IMR-90 (cell line): ENCODE measurements around the gene LYPD4. TPM values are rescaled to one million over a fixed set of nuclear protein-coding genes. Genes with fewer than 3 reads are reported as not detected.

Experiments used
- ATAC-seq: fragments of 200-7000 bp; cut with Tn5 transposase; 2 replicates; pipeline ENCODE4 v1.9.1; 2020; ENCODE audit warnings: low read depth, mild to moderate bottlenecking, moderate library complexity
- BruUV-seq: library from RNA; stranded (reverse); fragments of 400-500 nt; replicated peaks from 2 replicates; lab custom pipeline; 2021; lab: Mats Ljungman, UMichigan
- CTCF ChIA-PET: fragments of 300-600 bp; formaldehyde crosslinking; extraction: SDS; loops from one replicate; lab custom pipeline; 2021; ENCODE audit warnings: antibody characterized with exemption; lab: Yijun Ruan, JAX
- POLR2A ChIA-PET: fragments of 300-600 bp; sonication (Branson Sonifier 250); formaldehyde crosslinking; loops from one replicate; lab custom pipeline; 2022; ENCODE audit warnings: antibody characterized with exemption; ENCODE audit not compliant: unreplicated experiment; lab: Charles Lee
- DNase-seq: peaks from one replicate; pipeline ENCODE4 v3.0.0; 2013
- H2AFZ ChIP-seq: replicated peaks from 2 replicates; pipeline ENCODE3; 2013; ENCODE audit warnings: low read length, mild to moderate bottlenecking; ENCODE audit not compliant: poor library complexity
- H2AK5ac ChIP-seq: 2 replicates; pipeline ENCODE4 v1.6.1; 2013; ENCODE audit warnings: low read depth, low read length, inconsistent platforms
- H2AK9ac ChIP-seq: replicated peaks from 2 replicates; pipeline ENCODE3; 2013; ENCODE audit warnings: mild to moderate bottlenecking, low read depth, low read length, moderate library complexity; ENCODE audit not compliant: poor library complexity
- H2BK120ac ChIP-seq: 2 replicates; pipeline ENCODE4 v1.6.1; 2013; ENCODE audit warnings: low read depth, low read length, inconsistent platforms
- H2BK15ac ChIP-seq: 3 replicates; pipeline ENCODE4 v1.6.1; 2013; ENCODE audit warnings: low read depth, low read length, inconsistent platforms
- H2BK20ac ChIP-seq: 2 replicates; pipeline ENCODE4 v1.6.1; 2013; ENCODE audit warnings: low read depth, mild to moderate bottlenecking, inconsistent platforms, low read length, moderate library complexity
- H2BK5ac ChIP-seq: 2 replicates; pipeline ENCODE4 v1.6.1; 2013; ENCODE audit warnings: mild to moderate bottlenecking, low read depth, low read length, inconsistent platforms; ENCODE audit not compliant: poor library complexity, severe bottlenecking
- H3K14ac ChIP-seq: replicated peaks from 2 replicates; pipeline ENCODE4 v1.6.1; 2013; ENCODE audit warnings: low read depth, low read length, inconsistent platforms
- H3K18ac ChIP-seq: 2 replicates; pipeline ENCODE4 v1.6.1; 2013; ENCODE audit warnings: low read depth, low read length, control low read depth
- H3K23ac ChIP-seq: 2 replicates; pipeline ENCODE4 v1.6.1; 2013; ENCODE audit warnings: low read depth, low read length, inconsistent platforms
- H3K27ac ChIP-seq: 2 replicates; pipeline ENCODE4 v1.5.1; 2013; ENCODE audit warnings: mild to moderate bottlenecking, control low read depth, low read length; ENCODE audit not compliant: insufficient read depth
- H3K27me3 ChIP-seq: 2 replicates; pipeline ENCODE4 v1.6.1; 2013; ENCODE audit warnings: low read length; ENCODE audit not compliant: control insufficient read depth, insufficient read depth
- H3K36me3 ChIP-seq: 2 replicates; pipeline ENCODE4 v1.6.1; 2013; ENCODE audit warnings: low read length, mixed read lengths; ENCODE audit not compliant: control insufficient read depth, insufficient read depth
- H3K4ac ChIP-seq: 2 replicates; pipeline ENCODE4 v1.6.1; 2013; ENCODE audit warnings: low read depth, low read length, inconsistent platforms
- H3K4me1 ChIP-seq: 2 replicates; pipeline ENCODE4 v1.6.1; 2013; ENCODE audit warnings: low read length, mixed read lengths; ENCODE audit not compliant: control insufficient read depth, insufficient read depth
- H3K4me2 ChIP-seq: 2 replicates; pipeline ENCODE4 v1.6.1; 2013; ENCODE audit warnings: low read depth, mild to moderate bottlenecking, control low read depth, low read length, moderate library complexity
- H3K4me3 ChIP-seq: 2 replicates; pipeline ENCODE4 v1.5.1; 2013; ENCODE audit warnings: low read depth, mild to moderate bottlenecking, control low read depth, low read length, moderate library complexity; ENCODE audit not compliant: insufficient read depth
- H3K56ac ChIP-seq: 2 replicates; pipeline ENCODE4 v1.6.1; 2013; ENCODE audit warnings: low read length, inconsistent platforms; ENCODE audit not compliant: insufficient read depth; ENCODE audit errors: extremely low read depth
- H3K79me1 ChIP-seq, 2 experiments: 2 replicates each; pipeline ENCODE4 v1.6.1; 2013; ENCODE audit warnings: low read length in 2 of 2, inconsistent platforms in 1 of 2, low read depth in 1 of 2
- H3K9ac ChIP-seq: 2 replicates; pipeline ENCODE4 v1.6.1; 2013; ENCODE audit warnings: low read depth, low read length, control low read depth
- H3K9me1 ChIP-seq: 2 replicates; pipeline ENCODE4 v1.6.1; 2013; ENCODE audit warnings: low read length, inconsistent platforms; ENCODE audit not compliant: insufficient read depth
- H3K9me3 ChIP-seq: 2 replicates; pipeline ENCODE4 v1.6.1; 2013; ENCODE audit warnings: low read length; ENCODE audit not compliant: control insufficient read depth, insufficient read depth
- H4K20me1 ChIP-seq: 2 replicates; pipeline ENCODE4 v1.6.1; 2013; ENCODE audit warnings: low read length, inconsistent platforms; ENCODE audit not compliant: insufficient read depth
- H4K5ac ChIP-seq: 2 replicates; pipeline ENCODE4 v1.6.1; 2013; ENCODE audit warnings: mild to moderate bottlenecking, low read depth, low read length, control low read depth
- H4K8ac ChIP-seq, 2 experiments: 2 replicates each; pipeline ENCODE4 v1.6.1; 2013; ENCODE audit warnings: low read depth in 2 of 2, low read length in 2 of 2, control low read depth in 1 of 2, inconsistent platforms in 1 of 2
- H4K91ac ChIP-seq: 2 replicates; pipeline ENCODE4 v1.6.1; 2013; ENCODE audit warnings: low read depth, low read length, inconsistent platforms; ENCODE audit not compliant: insufficient read depth
- MXI1 ChIP-seq: IDR thresholded peaks from 2 replicates; pipeline ENCODE4 v1.6.1; 2012; ENCODE audit warnings: low read depth, mild to moderate bottlenecking, low read length, moderate library complexity, borderline replicate concordance
- whole genome bisulfite sequencing, 2 experiments: methylation state at CpG; one replicate each; pipeline versions ENCODE4 v1.1.5 to v1.1.7; 2013; ENCODE audit warnings: missing lambda C conversion rate in 2 of 2; ENCODE audit not compliant: insufficient read length in 1 of 2; ENCODE audit errors: extremely low coverage in 2 of 2; 5-methylcytosine and 5-hydroxymethylcytosine counted together
- dilution Hi-C: fragments of 300-500 bp; cut with HindIII; formaldehyde crosslinking; loops from one replicate; pipeline ENCODE4 v1.14.3; 2018; ENCODE audit warnings: low sequenced_read_pairs; ENCODE audit not compliant: unreplicated experiment
- in situ Hi-C: fragments of 300-500 bp; cut with MboI; formaldehyde crosslinking; loops from 3 replicates; pipeline ENCODE4 v1.14.3; 2019; ENCODE audit warnings: low sequenced_read_pairs, inconsistent platforms, mixed read lengths
- intact Hi-C: fragments of 100-400 bp; cut with micrococcal nuclease; formaldehyde crosslinking; loops from 2 replicates; pipeline ENCODE4 v1.10.0; 2022
- polyA plus RNA-seq, 3 experiments: library from polyadenylated mRNA; depleted of rRNA; stranded (reverse); fragments of >200 nt; gene quantifications; 2 replicates each; pipeline ENCODE4 v1.2.3, GENCODE V29; 2012; ENCODE audit warnings: low replicate concordance in 1 of 3
- total RNA-seq: library from RNA; depleted of rRNA; stranded (reverse); fragments of >200 nt; gene quantifications from 2 replicates; pipeline ENCODE4 v1.2.3, GENCODE V29; 2012

Gene LYPD4
- total and polyA plus RNA-seq, 2 of the 4 experiments (the other 2 are of a cell fraction) = not detected

GRCh38 chr19:41813911-41814310 is 30.6 kb downstream of the LYPD4 start:
- no peak overlapping the region for H3K23ac ChIP-seq
- H3K79me1 ChIP-seq = no peaks in the 10 kb centered on the region
- POLR2A ChIA-PET = no interaction called here
- H3K4ac ChIP-seq = no peak overlapping the region
- H2BK20ac ChIP-seq = no peak overlapping the region
- TF ChIP-seq MXI1 = no peak
- H2AK9ac ChIP-seq = no peak overlapping the region
- no peaks in the 10 kb centered on the region for H4K20me1 ChIP-seq
- BruUV-seq = no TSS peak
- H4K91ac ChIP-seq = no peak overlapping the region
- dilution Hi-C loops = no loop called here
- H3K18ac ChIP-seq = no peak overlapping the region
- H3K27me3 ChIP-seq = no peaks in the 10 kb centered on the region
- H4K5ac ChIP-seq = no peak overlapping the region
- in situ Hi-C loops = no loop called here
- no peak overlapping the region for H3K4me2 ChIP-seq
- no peaks in the 10 kb centered on the region for H3K36me3 ChIP-seq
- no peaks in the 10 kb centered on the region for H3K9me3 ChIP-seq
- no peak overlapping the region for H3K4me3 ChIP-seq
- intact Hi-C loops = no loop called here
- no peak overlapping the region for H2AFZ ChIP-seq
- no peaks in the 10 kb centered on the region for H3K4me1 ChIP-seq
- no peak overlapping the region for H3K27ac ChIP-seq
- no peak overlapping the region for H4K8ac ChIP-seq
- H3K9ac ChIP-seq = no peak overlapping the region
- CTCF ChIA-PET = no interaction called here
- no peak overlapping the region for H3K14ac ChIP-seq
- no peak overlapping the region for H2BK120ac ChIP-seq
- DNase-seq = no peak
- H2BK15ac ChIP-seq = no peak overlapping the region
- no peak overlapping the region for H3K56ac ChIP-seq
- no peak overlapping the region for H2BK5ac ChIP-seq
- 47% methylated on average over 2 of the region's 4 CpGs; no CpG with 5 or more reads in 1 of the 2 experiments for WGBS, 2 experiments
- no peaks in the 10 kb centered on the region for H3K9me1 ChIP-seq
- H2AK5ac ChIP-seq = no peak overlapping the region
- no peak for ATAC-seq
